HCT116 (cell line): ENCODE results near the gene EBPL.

Source experiments
- CTCF ChIP-seq, 3 experiments: fragments of 200-600 bp in 1 of 3; sonication (generic) in 1 of 3; IDR thresholded peaks in 2 of 3; conservative IDR thresholded peaks in 1 of 3; 2 replicates each; pipeline ENCODE4 v1.5.1; 2012 to 2017; ENCODE audit warnings: low read depth in 2 of 3, low read length in 2 of 3, antibody characterized with exemption in 1 of 3, borderline replicate concordance in 1 of 3, control low read depth in 1 of 3, mild to moderate bottlenecking in 1 of 3, mixed read lengths in 1 of 3, mixed run types in 1 of 3, moderate library complexity in 1 of 3; ENCODE audit not compliant: insufficient read depth in 1 of 3
- JUND ChIP-seq: IDR thresholded peaks from 2 replicates; pipeline ENCODE4 v1.6.1; 2012
- MAX ChIP-seq: IDR thresholded peaks from 2 replicates; pipeline ENCODE4 v1.6.1; 2012
- ZBTB33 ChIP-seq: IDR thresholded peaks from 2 replicates; pipeline ENCODE4 v1.6.1; 2011; ENCODE audit warnings: mild to moderate bottlenecking, low read length, moderate library complexity; ENCODE audit not compliant: insufficient replicate concordance; ENCODE audit errors: extremely low read depth

GRCh38 chr13:49653478-49653877 is 37.8 kb downstream of the EBPL start:
- TF ChIP-seq JUND (no peak), ZBTB33 (no peak), CTCF (IDR thresholded peaks at IDR 0.05 in 2 of 3, conservative IDR thresholded peaks at IDR 0.05 in 1 of 3; ENCODE audit: borderline replicate concordance in 1 of 3, insufficient read depth in 1 of 3, low read depth in 2 of 3, low read length in 2 of 3) (no peak), MAX (no peak)
